ENCODE measurements around the gene TRAF3. TPM values are rescaled to one million over a fixed set of nuclear protein-coding genes. Genes with fewer than 3 reads are reported as not detected.
"Not testable (repeated sequence)": the region's sequence is repeated elsewhere in the genome, so short reads cannot be mapped to it uniquely, and the experiment has no call there.

The TRAF3 gene
- polyA plus RNA-seq, 1 experiment, result 20.1 TPM

GRCh38 chr14:102923925-102924486 is 146.8 kb downstream of the TRAF3 start:
- Histone ChIP-seq H3K36me3 (ENCODE audit: control insufficient read depth, insufficient read depth, low read length) (no peaks in the 10 kb centered on the region), H3K4me3 (ENCODE audit: low read depth, low read length) (no peak overlapping the region), H3K27me3 (ENCODE audit: control insufficient read depth, insufficient read depth, low read length) (peaks cover 20% of the 10 kb centered on the region)
- ChIA-PET POLR2A (no interaction called here), CTCF (interaction anchor here (0.8 to 1.4 kb wide), 2 partner anchors 149 to 229 kb away, joined by 3 to 5 read pairs; no protein-coding TSS in a partner anchor)
- no peak for DNase-seq (ENCODE audit: low read depth)
- TF ChIP-seq CTCF (IDR thresholded peaks at IDR 0.05; ENCODE audit: insufficient read depth, low read depth, low read length), result no peak

GRCh38 chr14:102924632-102925588 is 147.7 kb downstream of the TRAF3 start:
- ChIA-PET CTCF (interaction anchor here (0.8 to 1.4 kb wide), 2 partner anchors 150 to 230 kb away, joined by 3 to 5 read pairs; no protein-coding TSS in a partner anchor), POLR2A (no interaction called here)
- no peak for TF ChIP-seq CTCF (IDR thresholded peaks at IDR 0.05; ENCODE audit: insufficient read depth, low read depth, low read length)
- Histone ChIP-seq H3K27me3 (ENCODE audit: control insufficient read depth, insufficient read depth, low read length) (peaks cover 24% of the 10 kb centered on the region), H3K4me3 (ENCODE audit: low read depth, low read length) (no peak overlapping the region), H3K36me3 (ENCODE audit: control insufficient read depth, insufficient read depth, low read length) (no peaks in the 10 kb centered on the region)
- DNase-seq (ENCODE audit: low read depth), result no peak

- no peak for DNase-seq (ENCODE audit: low read depth)
- Histone ChIP-seq H3K4me3 (ENCODE audit: low read depth, low read length) (no peak overlapping the region), H3K27me3 (ENCODE audit: control insufficient read depth, insufficient read depth, low read length) (peaks cover 24% of the 10 kb centered on the region), H3K36me3 (ENCODE audit: control insufficient read depth, insufficient read depth, low read length) (no peaks in the 10 kb centered on the region)
- ChIA-PET POLR2A (no interaction called here), CTCF (no interaction called here)
- TF ChIP-seq CTCF (IDR thresholded peaks at IDR 0.05; ENCODE audit: insufficient read depth, low read depth, low read length), result no peak
Observed at GRCh38 chr14:102925646-102926045, 148.4 kb downstream of the TRAF3 start.

- ChIA-PET POLR2A (no interaction called here), CTCF (no interaction called here)
- peaks cover 24% of the 10 kb centered on the region for H3K27me3 ChIP-seq (ENCODE audit: control insufficient read depth, insufficient read depth, low read length)
- DNase-seq (ENCODE audit: low read depth), result no peak
- no peak overlapping the region for H3K4me3 ChIP-seq (ENCODE audit: low read depth, low read length)
- no peaks in the 10 kb centered on the region for H3K36me3 ChIP-seq (ENCODE audit: control insufficient read depth, insufficient read depth, low read length)
- no peak for TF ChIP-seq CTCF (IDR thresholded peaks at IDR 0.05; ENCODE audit: insufficient read depth, low read depth, low read length)
Observed at GRCh38 chr14:102926104-102926503, 148.9 kb downstream of the TRAF3 start.

GRCh38 chr14:102926840-102927239 is 149.6 kb downstream of the TRAF3 start:
- H3K36me3 ChIP-seq (ENCODE audit: control insufficient read depth, insufficient read depth, low read length); H3K4me3 ChIP-seq (ENCODE audit: low read depth, low read length); POLR2A ChIA-PET; DNase-seq (ENCODE audit: low read depth): not testable (repeated sequence)
- CTCF ChIA-PET, result interaction anchor here (1.0 to 2.4 kb wide), 2 partner anchors 8 to 11 kb away, joined by 3 to 7 read pairs; no protein-coding TSS in a partner anchor
- H3K27me3 ChIP-seq (ENCODE audit: control insufficient read depth, insufficient read depth, low read length), result peaks cover 24% of the 10 kb centered on the region

Data from BJ (cell line).